Activated T-helper 1 cell treated with anti-CD3 and anti-CD28 coated beads, Interleukin-12 subunit alpha, Interleukin-12 subunit beta, Interleukin-2, Interleukin-4 antibody, amounts not matched to agents 30 ng/mL and 10 ng/mL and 1 ng/mL, durations not matched to agents 14 hours and 24 hours and 36 hours (primary cell): Measurements from ENCODE around the gene TNRC18. TPM values are rescaled to one million over a fixed set of nuclear protein-coding genes. Genes with fewer than 3 reads are reported as not detected.

Source experiments
- DNase-seq: peaks from one replicate; pipeline ENCODE4 v3.0.0; 2021; ENCODE audit warnings: low spot score
- H3K27ac Mint-ChIP-seq: one replicate; pipeline ENCODE4 v1.8.0; 2021; ENCODE audit warnings: mild to moderate bottlenecking, mixed read lengths
- H3K27me3 Mint-ChIP-seq: one replicate; pipeline ENCODE4 v1.8.0; 2022; ENCODE audit warnings: mild to moderate bottlenecking, moderate library complexity, mixed read lengths; ENCODE audit not compliant: insufficient read depth
- H3K36me3 Mint-ChIP-seq: one replicate; pipeline ENCODE4 v1.8.0; 2021; ENCODE audit warnings: low read depth, mixed read lengths
- H3K4me1 Mint-ChIP-seq: one replicate; pipeline ENCODE4 v1.8.0; 2021; ENCODE audit warnings: low read depth, mixed read lengths
- H3K4me3 Mint-ChIP-seq: one replicate; pipeline ENCODE4 v1.8.0; 2021; ENCODE audit warnings: mild to moderate bottlenecking, moderate library complexity, mixed read lengths
- H3K9me3 Mint-ChIP-seq: one replicate; pipeline ENCODE4 v1.8.0; 2021; ENCODE audit warnings: mixed read lengths
- intact Hi-C: fragments of 100-400 bp; cut with micrococcal nuclease; formaldehyde crosslinking; loops from one replicate; pipeline ENCODE4 v1.15.1; 2024
- total RNA-seq: library from RNA; stranded (reverse); gene quantifications from 2 replicates; pipeline ENCODE4 v1.2.3, GENCODE V29; 2022

Gene TNRC18
- total RNA-seq, 1 donor from 2014 or later = 48.7 TPM

GRCh38 chr7:5383314-5384098 lies 40.1 kb downstream of the TNRC18 start:
- H3K4me1 Mint-ChIP-seq = peaks cover 5% of the 10 kb centered on the region
- no peak for DNase-seq
- no peaks in the 10 kb centered on the region for H3K27me3 Mint-ChIP-seq
- no peak overlapping the region for H3K4me3 Mint-ChIP-seq
- no peaks in the 10 kb centered on the region for H3K9me3 Mint-ChIP-seq
- intact Hi-C loops = no loop called here
- H3K27ac Mint-ChIP-seq = peak overlapping the region; percentile 61
- H3K36me3 Mint-ChIP-seq = peaks cover 10% of the 10 kb centered on the region

DNA sequence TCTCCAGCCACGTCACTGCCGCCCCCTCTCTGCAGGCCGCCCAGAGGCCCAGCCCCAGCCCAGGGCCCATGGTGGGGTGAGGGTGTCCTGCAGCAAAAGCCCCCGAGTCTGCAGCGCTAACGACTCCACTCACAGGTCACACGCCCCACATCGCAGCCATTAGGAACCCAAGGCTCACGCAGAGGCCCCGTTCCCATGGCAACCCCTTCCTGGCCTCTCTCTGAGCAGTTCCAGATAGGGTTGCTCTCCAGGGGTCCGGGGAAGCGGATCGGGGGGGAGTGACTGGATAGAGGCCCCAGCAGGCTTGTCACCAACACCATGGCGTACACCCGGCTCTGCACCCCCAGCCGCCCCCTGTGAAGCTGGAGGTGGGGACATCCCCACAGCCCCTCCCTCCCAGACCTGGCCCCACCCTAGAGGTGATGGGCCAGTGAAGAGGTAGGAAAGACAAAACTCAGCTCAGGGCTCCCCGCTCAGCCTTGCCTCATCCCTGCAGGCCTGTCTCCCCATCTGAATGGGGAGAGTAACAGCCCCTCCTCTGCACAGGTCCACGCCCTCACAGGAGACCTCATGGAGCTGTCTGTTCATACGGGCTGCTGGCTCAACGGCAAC lies 41.2 kb downstream of the TNRC18 start:
- Mint-ChIP-seq H3K9me3 (no peaks in the 10 kb centered on the region), H3K4me1 (peaks cover 4% of the 10 kb centered on the region), H3K4me3 (no peak overlapping the region), H3K27ac (no peak overlapping the region), H3K27me3 (no peaks in the 10 kb centered on the region), H3K36me3 (peaks cover 11% of the 10 kb centered on the region)
- intact Hi-C loops = no loop called here
- DNase-seq = no peak

DNA sequence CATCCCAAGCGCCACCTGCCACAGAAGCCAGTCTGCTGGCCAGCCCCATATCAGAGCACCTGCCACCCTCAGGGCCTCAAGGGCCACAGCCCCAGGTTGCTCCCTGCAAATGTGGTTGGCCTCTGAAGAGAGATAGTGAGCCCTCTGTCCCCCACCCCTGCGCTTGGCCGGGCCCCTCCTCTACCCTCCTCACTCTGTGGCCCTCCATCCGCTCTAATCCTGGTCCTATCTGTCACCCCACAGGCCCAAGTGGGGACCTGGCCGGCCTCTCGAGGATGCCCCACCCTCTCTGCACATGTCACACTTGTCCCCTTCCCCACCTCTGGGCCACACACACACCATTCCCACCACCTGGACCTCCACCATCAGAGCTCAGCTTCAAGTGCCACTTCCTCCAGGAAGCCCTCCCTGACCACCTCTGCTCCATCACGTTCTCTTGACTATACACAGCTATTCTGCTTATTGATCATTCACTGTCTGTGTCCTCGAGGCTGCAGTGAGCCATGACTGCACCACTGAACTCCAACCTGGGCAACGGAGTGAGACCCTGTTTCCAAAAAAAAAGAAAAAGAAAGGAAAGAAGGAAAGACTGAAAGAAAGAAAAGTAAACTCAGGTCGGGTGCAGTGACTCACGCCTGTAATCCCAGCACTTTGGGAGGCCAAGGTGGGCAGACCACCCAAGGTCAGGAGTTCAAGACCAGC lies 42.4 kb downstream of the TNRC18 start:
- intact Hi-C loops = no loop called here
- H3K4me3 Mint-ChIP-seq = no peak overlapping the region
- no peak for DNase-seq
- H3K27ac Mint-ChIP-seq = no peak overlapping the region
- H3K4me1 Mint-ChIP-seq = no peaks in the 10 kb centered on the region
- H3K36me3 Mint-ChIP-seq = peaks cover 7% of the 10 kb centered on the region
- no peaks in the 10 kb centered on the region for H3K27me3 Mint-ChIP-seq
- H3K9me3 Mint-ChIP-seq = no peaks in the 10 kb centered on the region

DNA sequence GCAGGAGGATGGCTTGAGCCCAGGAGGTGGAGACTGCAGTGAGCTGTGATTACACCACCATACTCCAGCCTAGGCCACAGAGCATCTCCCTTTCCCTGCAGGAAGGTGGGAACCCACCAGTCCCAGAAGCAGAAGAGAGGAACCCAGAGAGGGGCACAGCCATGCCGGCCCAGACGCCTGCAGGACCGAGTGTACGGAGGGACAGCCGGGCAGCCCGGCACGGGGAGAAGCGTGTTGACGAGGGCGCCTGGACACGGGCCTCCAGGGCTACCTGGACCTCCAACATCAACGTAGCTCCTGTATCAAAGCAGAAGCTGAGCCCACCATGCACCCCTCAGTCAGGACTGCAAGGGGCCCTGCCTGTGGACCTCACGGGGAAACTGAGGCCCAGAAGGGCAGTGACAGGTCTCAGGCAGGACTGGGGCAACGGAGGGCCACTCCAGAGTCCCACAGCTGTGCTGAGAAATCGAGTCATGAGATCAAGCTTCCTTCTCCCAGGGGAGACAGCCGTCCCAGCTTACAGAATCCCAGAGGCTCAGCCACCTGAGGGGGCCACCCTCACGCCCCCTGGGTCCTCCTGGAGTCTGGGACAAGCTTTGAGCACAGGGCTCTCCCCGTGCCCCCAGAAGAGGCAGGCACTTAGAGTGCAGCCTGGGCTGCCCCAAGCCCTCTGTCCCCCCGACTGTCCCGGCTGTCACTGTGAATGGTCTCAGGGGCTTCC lies 43.1 kb downstream of the TNRC18 start:
- no peak for DNase-seq
- no peak overlapping the region for H3K4me3 Mint-ChIP-seq
- H3K4me1 Mint-ChIP-seq = no peaks in the 10 kb centered on the region
- no peaks in the 10 kb centered on the region for H3K27me3 Mint-ChIP-seq
- H3K9me3 Mint-ChIP-seq = no peaks in the 10 kb centered on the region
- intact Hi-C loops = no loop called here
- H3K36me3 Mint-ChIP-seq = peaks cover 7% of the 10 kb centered on the region
- H3K27ac Mint-ChIP-seq = no peak overlapping the region

DNA sequence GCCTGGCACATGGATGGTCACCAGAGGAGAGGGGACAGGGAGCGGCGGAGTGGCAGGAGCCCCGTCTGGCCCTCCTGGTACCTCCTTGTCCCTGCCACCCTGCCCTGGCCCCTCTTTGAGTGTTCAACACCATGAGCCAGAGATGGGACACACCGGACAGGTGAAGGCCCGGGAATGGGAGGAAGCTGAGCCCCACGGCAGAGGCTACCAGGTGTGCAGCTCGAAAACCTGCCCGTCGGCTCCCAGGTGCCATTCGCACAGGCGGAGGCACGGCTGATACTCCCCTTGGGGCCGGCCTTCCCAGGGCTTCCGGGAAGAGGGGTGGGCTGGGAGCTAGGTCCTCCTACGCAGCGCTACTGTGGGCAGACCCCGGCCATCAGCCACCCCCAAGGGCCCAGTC lies 44.1 kb downstream of the TNRC18 start:
- Mint-ChIP-seq H3K27me3 (no peaks in the 10 kb centered on the region), H3K4me1 (no peaks in the 10 kb centered on the region), H3K27ac (no peak overlapping the region), H3K4me3 (no peak overlapping the region), H3K36me3 (peaks cover 7% of the 10 kb centered on the region), H3K9me3 (no peaks in the 10 kb centered on the region)
- intact Hi-C loops = no loop called here
- no peak for DNase-seq

GRCh38 chr7:5377816-5378215 lies 45.8 kb downstream of the TNRC18 start:
- Mint-ChIP-seq H3K27me3 (no peaks in the 10 kb centered on the region), H3K9me3 (no peaks in the 10 kb centered on the region), H3K4me1 (no peaks in the 10 kb centered on the region), H3K36me3 (peaks cover 11% of the 10 kb centered on the region), H3K27ac (no peak overlapping the region), H3K4me3 (no peak overlapping the region)
- intact Hi-C loops = no loop called here
- no peak for DNase-seq

GRCh38 chr7:5377279-5377678 lies 46.4 kb downstream of the TNRC18 start:
- no peaks in the 10 kb centered on the region for H3K4me1 Mint-ChIP-seq
- H3K27ac Mint-ChIP-seq = no peak overlapping the region
- no peaks in the 10 kb centered on the region for H3K9me3 Mint-ChIP-seq
- no peak for DNase-seq
- H3K27me3 Mint-ChIP-seq = no peaks in the 10 kb centered on the region
- intact Hi-C loops = no loop called here
- peaks cover 11% of the 10 kb centered on the region for H3K36me3 Mint-ChIP-seq
- H3K4me3 Mint-ChIP-seq = no peak overlapping the region

DNA sequence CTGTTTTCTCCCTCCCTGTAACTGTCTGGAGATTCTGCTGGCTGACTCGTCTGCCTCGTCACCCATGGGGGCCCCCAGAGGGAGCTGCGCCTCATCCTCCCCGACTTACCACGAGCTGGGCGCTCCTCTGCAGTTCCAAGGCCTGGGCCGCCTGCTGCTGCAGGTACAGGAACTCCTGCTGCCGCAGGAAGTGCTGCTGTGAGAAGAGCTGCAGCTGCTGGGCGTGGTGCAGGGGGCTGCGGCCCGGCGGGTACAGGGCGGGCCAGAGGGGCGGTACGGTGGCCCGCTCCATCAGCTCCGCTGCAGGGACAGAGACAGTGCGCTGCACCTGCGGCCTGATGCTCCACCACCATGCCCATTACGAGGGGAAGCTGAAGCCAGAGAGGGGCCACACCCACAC lies 47.7 kb downstream of the TNRC18 start:
- no peak overlapping the region for H3K4me3 Mint-ChIP-seq
- no peaks in the 10 kb centered on the region for H3K4me1 Mint-ChIP-seq
- H3K9me3 Mint-ChIP-seq = no peaks in the 10 kb centered on the region
- H3K27me3 Mint-ChIP-seq = no peaks in the 10 kb centered on the region
- no peak for DNase-seq
- H3K27ac Mint-ChIP-seq = no peak overlapping the region
- peaks cover 10% of the 10 kb centered on the region for H3K36me3 Mint-ChIP-seq
- intact Hi-C loops = no loop called here

GRCh38 chr7:5374464-5374863 lies 49.2 kb downstream of the TNRC18 start:
- H3K27me3 Mint-ChIP-seq = no peaks in the 10 kb centered on the region
- no peak overlapping the region for H3K4me3 Mint-ChIP-seq
- no peaks in the 10 kb centered on the region for H3K4me1 Mint-ChIP-seq
- intact Hi-C loops = no loop called here
- H3K36me3 Mint-ChIP-seq = peaks cover 12% of the 10 kb centered on the region
- no peak for DNase-seq
- no peak overlapping the region for H3K27ac Mint-ChIP-seq
- no peaks in the 10 kb centered on the region for H3K9me3 Mint-ChIP-seq

- Mint-ChIP-seq H3K9me3 (no peaks in the 10 kb centered on the region), H3K36me3 (peaks cover 19% of the 10 kb centered on the region), H3K4me1 (no peaks in the 10 kb centered on the region), H3K27ac (no peak overlapping the region), H3K4me3 (no peak overlapping the region), H3K27me3 (no peaks in the 10 kb centered on the region)
- DNase-seq = no peak
- intact Hi-C loops = no loop called here
Observed at GRCh38 chr7:5373300-5373699, 50.3 kb downstream of the TNRC18 start.

- DNase-seq = no peak
- Mint-ChIP-seq H3K9me3 (no peaks in the 10 kb centered on the region), H3K27me3 (no peaks in the 10 kb centered on the region), H3K36me3 (peaks cover 19% of the 10 kb centered on the region), H3K4me3 (no peak overlapping the region), H3K4me1 (peaks cover 5% of the 10 kb centered on the region), H3K27ac (no peak overlapping the region)
- intact Hi-C loops = no loop called here
Observed at GRCh38 chr7:5370454-5371353, 52.9 kb downstream of the TNRC18 start.

- Mint-ChIP-seq H3K36me3 (peaks cover 19% of the 10 kb centered on the region), H3K4me1 (peaks cover 26% of the 10 kb centered on the region), H3K27ac (no peak overlapping the region), H3K27me3 (no peaks in the 10 kb centered on the region), H3K4me3 (no peak overlapping the region), H3K9me3 (no peaks in the 10 kb centered on the region)
- intact Hi-C loops = loop anchor here (2.0 to 10.0 kb wide), 2 partner anchors 29 to 337 kb away; no protein-coding TSS in a partner anchor
- no peak for DNase-seq
Observed at GRCh38 chr7:5367661-5368060, 56.0 kb downstream of the TNRC18 start.
